ENCODE measurements around the gene MAP3K15. TPM values are rescaled to one million over a fixed set of nuclear protein-coding genes. Genes with fewer than 3 reads are reported as not detected.

The MAP3K15 gene
- total RNA-seq, 2 donors from 2014 or later = 0.12 to 0.17 TPM

Other genes starting within 250 kb of the MAP3K15 start
- gene PDHA1, start 171.6 kb downstream of the MAP3K15 start, total RNA-seq = 100 to 1,000 TPM; 362 to 385 TPM

Data from left colon (tissue), 2 donors.